DMS53 treated with DMSO at 0.1 percent for 48 hours (cell line): ENCODE results near the gene CACNA1S.
A peak's percentile ranks its signal among the peaks of the same experiment; 100 is the strongest.

Source experiments
- DNase-seq: peaks from one replicate; lab custom pipeline; 2025; ENCODE audit not compliant: unreplicated experiment; lab: John Stamatoyannopoulos, UW

CACNA1S gene

GRCh38 chr1:201119206-201120197 is 7.3 kb upstream of the CACNA1S start:
- DNase-seq: peak; percentile 61

GRCh38 chr1:201116091-201116490 is 3.9 kb upstream of the CACNA1S start:
- no peak for DNase-seq

- DNase-seq: no peak
These were observed 3.2 kb upstream of the CACNA1S start for GRCh38 chr1:201115390-201115937.

- DNase-seq: peak; percentile 97
These were observed 2.3 kb upstream of the CACNA1S start for GRCh38 chr1:201114245-201115131.

GRCh38 chr1:201113451-201114244 is 1.4 kb upstream of the CACNA1S start:
- DNase-seq: no peak

- DNase-seq: no peak
These were observed 700 bp upstream of the CACNA1S start for GRCh38 chr1:201112926-201113325.

GRCh38 chr1:201111672-201112071 is 554 bp downstream of the CACNA1S start:
- DNase-seq: no peak

- no peak for DNase-seq
These were observed 1.1 kb downstream of the CACNA1S start for GRCh38 chr1:201111156-201111555.

- no peak for DNase-seq
These were observed 1.6 kb downstream of the CACNA1S start for GRCh38 chr1:201110616-201111015.

- DNase-seq: no peak
These were observed 2.1 kb downstream of the CACNA1S start for GRCh38 chr1:201110138-201110537.

GRCh38 chr1:201109651-201110050 is 2.6 kb downstream of the CACNA1S start:
- DNase-seq: no peak

- no peak for DNase-seq
These were observed 3.6 kb downstream of the CACNA1S start for GRCh38 chr1:201108614-201109013.

- DNase-seq: no peak
These were observed 6.5 kb downstream of the CACNA1S start for GRCh38 chr1:201105688-201106087.

- no peak for DNase-seq
These were observed 8.1 kb downstream of the CACNA1S start for GRCh38 chr1:201104141-201104540.

- no peak for DNase-seq
These were observed 8.6 kb downstream of the CACNA1S start for GRCh38 chr1:201103666-201104065.

GRCh38 chr1:201100169-201100930 is 11.9 kb downstream of the CACNA1S start:
- no peak for DNase-seq

- DNase-seq: no peak
These were observed 13.1 kb downstream of the CACNA1S start for GRCh38 chr1:201098992-201099677.

- no peak for DNase-seq
These were observed 15.0 kb downstream of the CACNA1S start for GRCh38 chr1:201096977-201097856.
